GDM1 (cell line): Measurements from ENCODE around the gene USP37.
A peak's percentile ranks its signal among the peaks of the same experiment; 100 is the strongest.

Experiments
- DNase-seq: peaks from one replicate; lab custom pipeline; 2025; lab: John Stamatoyannopoulos, UW

USP37 gene, protein sequence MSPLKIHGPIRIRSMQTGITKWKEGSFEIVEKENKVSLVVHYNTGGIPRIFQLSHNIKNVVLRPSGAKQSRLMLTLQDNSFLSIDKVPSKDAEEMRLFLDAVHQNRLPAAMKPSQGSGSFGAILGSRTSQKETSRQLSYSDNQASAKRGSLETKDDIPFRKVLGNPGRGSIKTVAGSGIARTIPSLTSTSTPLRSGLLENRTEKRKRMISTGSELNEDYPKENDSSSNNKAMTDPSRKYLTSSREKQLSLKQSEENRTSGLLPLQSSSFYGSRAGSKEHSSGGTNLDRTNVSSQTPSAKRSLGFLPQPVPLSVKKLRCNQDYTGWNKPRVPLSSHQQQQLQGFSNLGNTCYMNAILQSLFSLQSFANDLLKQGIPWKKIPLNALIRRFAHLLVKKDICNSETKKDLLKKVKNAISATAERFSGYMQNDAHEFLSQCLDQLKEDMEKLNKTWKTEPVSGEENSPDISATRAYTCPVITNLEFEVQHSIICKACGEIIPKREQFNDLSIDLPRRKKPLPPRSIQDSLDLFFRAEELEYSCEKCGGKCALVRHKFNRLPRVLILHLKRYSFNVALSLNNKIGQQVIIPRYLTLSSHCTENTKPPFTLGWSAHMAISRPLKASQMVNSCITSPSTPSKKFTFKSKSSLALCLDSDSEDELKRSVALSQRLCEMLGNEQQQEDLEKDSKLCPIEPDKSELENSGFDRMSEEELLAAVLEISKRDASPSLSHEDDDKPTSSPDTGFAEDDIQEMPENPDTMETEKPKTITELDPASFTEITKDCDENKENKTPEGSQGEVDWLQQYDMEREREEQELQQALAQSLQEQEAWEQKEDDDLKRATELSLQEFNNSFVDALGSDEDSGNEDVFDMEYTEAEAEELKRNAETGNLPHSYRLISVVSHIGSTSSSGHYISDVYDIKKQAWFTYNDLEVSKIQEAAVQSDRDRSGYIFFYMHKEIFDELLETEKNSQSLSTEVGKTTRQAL

DNA sequence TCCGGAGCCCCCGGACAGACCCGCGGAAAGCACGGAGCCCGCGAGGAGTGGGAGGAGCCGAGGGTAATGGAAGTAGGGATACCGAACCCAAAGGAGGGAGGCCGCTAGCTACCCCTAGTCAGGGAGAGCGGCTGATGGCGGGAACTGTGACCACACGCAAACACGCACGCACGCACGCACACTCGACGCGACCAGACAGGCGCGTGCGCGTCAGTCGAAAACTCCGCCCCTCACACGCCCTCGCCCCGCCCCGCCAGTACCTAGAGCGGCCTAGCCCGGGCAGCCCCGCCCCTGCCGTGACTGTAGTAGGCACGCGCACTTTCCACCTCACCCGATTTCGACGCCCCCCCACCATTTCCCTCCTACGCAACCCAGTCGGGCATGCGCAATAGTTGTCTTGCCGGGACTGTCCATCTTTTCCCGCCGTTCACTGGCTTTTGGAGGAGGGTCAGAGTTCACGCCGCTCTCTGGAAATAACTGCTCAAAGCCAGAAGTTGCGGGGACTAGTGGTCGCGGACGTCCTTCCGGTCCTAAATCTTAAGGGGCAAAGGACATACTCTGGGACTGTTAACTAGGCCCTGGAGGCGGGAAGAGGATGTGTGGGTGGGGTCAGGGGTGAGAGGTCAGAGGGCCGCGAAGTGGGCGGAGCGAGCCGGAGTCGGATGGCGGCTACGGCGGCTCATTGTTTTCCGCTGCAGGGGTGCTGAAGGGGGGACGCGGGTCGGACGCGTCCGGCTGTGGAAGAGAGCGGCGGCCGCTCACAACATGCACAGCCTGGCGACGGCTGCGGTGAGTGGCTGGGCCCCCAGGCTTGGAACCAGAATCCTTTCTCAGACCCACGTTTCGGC lies at the start of gene USP37, which contains the start of gene CNOT9:
Gene USP37 (minus strand): TSS at position 162 of the 848 bp plus-strand sequence. CDS start 9,698 bp downstream, outside the sequence.
Gene CNOT9 (plus strand): TSS at position 650 of the 848 bp plus-strand sequence. CDS start 116 bp downstream, at position 766.
- DNase-seq = peak; percentile 99

DNA sequence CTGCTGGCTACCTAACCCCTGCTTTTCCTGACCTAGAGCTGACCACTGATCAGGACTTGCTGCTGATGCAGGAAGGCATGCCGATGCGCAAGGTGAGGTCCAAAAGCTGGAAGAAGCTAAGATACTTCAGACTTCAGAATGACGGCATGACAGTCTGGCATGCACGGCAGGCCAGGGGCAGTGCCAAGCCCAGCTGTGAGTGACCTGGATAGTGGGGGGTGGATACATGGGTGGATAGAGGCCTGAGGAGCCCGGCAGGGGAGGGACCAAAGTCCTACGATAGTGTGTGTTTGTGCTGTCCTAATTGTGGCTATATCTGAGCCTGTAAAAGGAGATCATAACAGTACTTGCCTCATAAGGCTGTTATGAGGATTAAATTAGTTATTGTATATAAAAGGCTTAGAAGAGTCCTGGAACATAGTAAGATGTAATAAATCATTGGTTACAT lies 47.7 kb upstream of the USP37 start:
- DNase-seq = no peak

DNA sequence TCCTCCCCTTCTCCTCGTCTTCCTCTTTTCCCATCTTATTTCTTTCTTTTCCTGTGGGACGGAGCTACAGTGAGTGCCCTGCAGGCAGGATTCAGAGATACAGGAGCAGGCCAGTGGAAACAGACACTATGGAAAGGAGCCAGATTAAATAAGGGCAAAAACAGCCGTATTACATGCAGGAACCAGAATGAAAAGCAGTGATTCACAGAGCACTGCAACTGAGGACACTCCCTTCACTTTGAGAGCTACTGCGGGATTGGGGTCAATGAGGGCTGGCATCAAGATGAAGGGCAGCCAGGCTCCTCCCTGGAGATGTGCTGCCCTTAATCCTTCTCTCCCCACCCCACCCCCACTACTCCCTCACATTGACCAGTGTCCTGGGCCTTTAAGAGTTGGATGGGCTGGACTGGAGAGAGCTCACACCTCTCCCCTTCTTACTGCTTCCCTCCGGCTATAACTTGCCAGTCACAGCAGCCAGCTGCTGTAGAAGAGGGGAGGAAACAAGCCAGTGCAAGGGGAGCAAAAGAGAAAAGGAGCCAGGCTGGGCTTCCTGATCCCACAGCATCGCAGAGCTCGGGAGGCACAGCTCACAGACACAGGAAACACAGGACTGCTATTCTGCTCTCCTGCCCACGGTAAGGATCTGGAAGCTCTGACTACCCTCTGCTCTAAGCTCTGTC lies 39.4 kb upstream of the USP37 start, which contains the start of gene PLCD4:
Gene PLCD4 (plus strand): TSS at position 464 of the 680 bp plus-strand sequence. CDS start 7,841 bp downstream, outside the sequence.
- no peak for DNase-seq

DNA sequence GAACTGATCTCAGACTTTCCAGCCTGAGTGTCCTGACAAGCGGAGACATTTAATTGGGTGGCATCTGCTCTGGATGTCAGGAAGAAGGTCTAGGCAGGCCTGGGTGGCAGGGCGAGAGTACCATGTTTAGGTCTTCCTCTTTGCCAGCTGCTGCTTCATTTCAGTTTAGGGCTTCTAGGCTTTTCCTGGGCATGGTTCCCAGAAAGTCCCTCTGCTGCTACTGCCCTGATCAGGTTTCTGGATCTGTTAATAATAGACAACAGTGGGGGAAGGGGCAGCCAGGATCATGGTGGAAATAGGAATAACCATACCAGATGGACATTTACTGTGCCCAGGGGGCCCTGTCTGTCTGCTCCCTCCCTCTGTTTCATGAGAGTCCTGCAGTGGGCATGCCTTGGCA lies 37.3 kb upstream of the USP37 start:
- DNase-seq = no peak

DNA sequence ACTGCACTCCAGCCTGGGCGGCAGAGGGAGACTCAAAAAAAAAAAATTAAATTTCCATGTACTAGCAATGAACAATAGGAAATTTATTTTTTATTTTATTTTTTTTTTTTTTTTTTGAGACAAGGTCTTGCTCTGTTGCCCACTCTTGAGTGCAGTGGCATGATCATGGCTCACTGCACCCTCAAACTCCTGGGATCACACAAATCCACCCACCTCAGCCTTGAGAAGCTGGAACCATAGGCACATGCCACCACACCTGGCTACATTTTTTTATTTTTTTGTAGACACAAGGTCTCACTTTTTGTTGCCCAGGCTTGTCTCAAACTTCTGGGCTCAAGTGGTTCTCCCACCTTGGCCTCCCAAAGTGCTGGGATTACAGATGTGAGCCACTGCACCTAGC lies 17.4 kb upstream of the USP37 start:
- no peak for DNase-seq

DNA sequence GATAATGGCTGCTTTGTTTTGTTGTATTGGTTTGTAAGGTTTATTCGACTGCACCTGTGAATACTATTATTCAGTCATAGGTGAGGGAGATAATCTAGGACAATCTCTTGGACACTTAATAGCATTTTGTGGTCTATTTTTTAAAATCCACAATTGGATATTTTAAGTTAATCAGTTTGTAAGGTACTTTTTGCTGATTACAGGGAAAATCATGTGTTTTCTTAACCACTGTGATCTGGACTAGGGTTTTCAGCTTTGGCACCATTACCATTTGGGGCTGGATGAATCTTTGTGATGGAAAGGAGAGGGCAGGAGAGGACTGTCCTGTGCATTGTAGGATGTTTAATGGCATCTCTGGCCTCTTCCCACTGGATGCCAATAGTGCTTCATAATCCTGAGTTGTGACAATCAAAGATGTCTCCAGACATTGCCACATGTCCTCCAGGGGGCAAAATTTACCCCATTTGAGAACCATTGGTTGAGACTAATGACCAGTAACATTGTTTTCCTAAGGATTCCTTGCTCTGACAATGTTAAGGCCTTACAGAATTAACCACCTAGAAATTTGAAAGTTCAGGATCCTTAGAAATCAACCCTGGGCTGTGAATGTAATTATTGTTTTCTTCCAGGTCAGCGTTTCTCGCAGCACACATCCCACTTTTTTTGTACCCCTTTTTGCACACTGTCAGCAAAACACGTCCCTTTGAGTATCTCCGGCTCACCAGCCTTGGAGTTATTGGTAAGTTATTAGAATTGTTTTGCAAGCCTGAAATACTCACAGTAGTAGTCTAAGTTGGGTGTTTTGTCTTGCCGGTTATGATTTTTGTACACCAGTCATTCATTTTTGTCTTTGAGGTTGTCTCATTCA lies 16.1 kb upstream of the USP37 start:
- DNase-seq = no peak

DNA sequence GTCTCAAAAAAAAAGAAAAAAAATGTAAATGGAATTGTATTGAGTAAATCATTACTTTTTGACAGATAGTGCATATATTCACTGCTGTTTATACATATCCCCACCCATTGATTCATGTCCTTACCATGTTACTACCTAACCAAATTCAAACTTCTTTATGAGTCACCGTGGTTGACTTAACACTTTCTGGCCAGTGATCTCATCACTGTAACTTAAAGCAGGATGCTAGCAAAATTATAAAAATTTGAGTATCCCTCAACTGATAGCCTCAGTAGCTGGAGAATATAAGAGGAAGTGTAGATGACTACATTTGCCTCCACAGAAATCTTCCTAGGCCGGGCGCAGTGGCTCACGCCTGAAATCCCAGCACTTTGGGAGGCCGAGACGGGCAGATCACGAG lies 13.9 kb upstream of the USP37 start:
- no peak for DNase-seq

DNA sequence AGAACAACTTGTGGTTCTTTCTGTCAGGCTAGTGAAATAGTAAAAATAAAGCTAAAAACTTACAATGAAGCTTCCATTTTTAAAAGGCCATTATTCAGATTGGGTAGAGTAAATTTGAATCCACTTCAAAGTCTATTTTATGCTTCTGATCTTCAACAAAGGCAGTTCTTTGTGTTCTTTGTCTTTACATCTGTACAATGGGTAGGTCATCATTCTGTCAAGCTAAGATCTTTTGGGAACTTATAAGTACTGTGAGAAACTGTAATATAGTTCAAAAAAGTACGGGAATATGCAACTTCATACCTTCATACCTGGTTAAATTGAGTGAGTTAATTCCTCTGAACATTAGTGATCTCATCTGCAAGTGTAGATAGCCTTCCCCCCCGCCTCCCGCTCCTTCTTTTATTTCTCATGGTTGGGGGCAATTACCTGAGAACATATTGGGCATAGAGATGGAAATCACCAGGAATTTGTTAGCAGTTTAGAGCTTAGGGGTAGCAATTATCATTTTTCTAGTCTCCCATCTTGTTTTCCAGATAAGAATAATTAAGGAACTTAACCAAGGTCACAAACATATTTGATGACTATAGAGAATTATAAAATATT lies 10.2 kb upstream of the USP37 start:
- DNase-seq = no peak

DNA sequence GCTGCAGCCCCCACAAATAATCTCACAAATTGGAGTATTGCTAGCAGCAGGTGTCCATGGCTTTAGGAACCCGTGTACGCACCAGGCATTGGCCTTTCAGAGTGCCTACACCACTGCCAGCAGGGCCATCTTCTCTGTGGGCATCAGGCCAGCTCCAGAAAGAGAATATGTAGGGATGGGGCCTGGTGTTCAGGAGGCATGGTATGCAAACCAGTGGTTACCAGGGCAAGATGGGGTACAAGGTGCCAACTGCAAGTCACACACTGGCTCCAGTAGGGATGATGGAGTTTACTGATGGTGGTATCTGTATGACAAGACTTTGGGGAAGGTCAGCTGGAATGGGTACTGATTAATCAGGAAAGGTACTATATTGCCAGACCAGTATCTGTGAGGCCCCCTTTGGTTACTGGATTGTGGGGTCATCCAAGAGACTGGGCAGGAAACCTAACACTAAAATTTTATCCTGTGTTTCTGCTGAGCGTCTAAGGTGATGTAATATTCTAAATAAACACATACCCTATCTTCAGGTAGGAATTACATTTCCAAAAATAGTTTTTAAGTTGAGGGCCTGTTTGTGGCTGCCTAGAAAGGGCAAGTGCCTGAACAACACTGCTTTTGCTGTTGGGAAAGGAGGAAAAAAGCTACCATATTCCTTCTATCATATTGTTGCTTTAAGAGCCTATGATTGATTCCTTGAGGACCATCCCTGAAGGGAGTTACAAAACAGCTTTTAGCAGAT lies 9.5 kb upstream of the USP37 start:
- DNase-seq = no peak

DNA sequence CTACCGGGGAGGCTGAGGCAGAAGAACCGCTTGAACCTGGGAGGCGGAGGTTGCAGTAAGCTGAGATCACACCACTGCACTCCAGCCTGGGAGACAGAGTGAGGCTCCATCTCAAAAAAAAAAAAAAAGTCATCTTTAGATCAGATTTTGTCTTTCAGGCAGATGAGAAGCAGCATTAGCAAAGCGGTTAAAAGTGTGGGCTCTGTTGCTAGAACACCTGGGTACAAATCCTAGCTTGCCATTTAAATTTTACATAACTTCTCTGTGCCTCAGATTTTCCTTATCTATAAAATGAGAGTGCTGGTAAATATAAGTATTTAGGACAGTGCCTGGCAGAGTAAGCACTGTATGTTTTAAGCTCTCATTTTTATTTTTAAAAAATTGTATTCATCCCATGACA lies 8.7 kb upstream of the USP37 start:
- DNase-seq = no peak

DNA sequence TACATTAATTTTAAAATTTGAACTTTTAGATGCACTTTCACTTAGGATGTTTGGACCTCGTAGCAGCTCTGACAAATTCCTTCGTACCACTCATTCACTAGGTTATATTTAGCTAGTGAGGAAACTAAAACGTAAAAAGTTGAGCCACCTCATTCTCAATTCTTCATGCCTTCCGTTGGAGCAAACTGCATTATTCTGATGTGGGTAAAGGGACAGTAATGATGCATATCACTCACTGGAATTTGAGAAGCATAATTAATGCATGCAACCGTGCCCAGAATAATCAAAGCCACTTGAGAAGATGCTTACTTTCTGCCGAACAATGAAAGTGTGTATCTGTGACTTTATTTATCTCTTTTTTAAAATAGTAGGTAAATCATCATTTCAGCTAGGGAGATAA lies 2.7 kb upstream of the USP37 start:
- DNase-seq = no peak

DNA sequence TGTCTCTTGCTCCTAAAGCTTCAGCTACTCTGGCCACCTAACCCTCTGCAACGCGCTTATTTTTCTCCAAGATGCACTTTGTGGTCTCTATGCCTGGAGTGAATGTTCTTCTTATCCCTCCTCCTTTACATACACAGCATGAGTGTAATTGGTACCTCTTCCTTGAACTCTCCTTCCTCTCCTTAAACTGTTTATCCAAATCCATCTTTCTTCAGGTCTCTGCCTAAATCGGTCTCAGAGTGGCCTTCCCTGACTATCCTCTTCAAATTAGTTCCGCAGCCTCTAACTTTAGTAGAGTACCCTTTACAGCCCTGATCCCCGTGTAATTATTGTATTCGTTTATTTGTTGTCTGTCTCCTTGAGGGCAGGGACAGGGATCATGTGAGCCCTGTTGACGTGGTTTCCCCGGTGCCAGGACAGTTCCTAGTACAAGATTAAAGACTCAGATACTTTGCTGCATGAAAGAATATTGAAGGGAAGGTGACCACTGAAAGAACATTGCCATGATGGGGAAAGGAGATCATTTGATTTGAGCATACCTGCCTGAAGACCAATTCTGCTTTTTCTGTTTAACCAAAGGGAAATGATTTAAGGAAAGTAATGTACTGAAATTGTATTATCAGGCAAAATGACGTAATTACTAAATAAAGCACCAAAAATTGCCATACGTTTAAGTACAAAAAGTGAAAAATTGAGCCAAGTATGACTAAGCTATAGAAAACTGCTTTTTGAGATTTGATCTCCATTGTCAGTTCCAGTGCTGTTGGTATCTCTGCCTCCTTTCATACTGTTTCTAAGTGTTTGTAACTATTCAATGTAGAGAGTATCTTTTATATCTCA lies 1.7 kb upstream of the USP37 start:
- no peak for DNase-seq

DNA sequence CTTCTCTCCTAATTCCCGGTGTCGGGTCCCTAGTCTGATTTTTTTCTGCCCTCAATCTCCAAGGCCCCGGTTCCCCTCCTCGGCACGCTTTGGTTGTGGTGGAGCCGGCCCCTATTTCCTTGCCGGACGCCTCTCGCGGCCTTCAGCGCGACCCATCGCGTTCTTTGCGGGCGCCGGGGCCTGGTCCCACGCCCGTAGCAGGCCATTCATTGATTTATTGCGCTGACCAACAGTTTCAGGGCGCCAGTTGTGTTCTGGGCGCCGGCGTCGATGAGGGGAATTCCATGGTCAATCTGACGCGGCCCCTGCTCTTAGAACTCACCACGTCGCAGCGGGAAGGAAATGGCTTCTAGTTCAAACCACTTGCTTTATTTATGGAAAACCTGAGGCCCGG lies 884 bp upstream of the USP37 start:
- no peak for DNase-seq

DNA sequence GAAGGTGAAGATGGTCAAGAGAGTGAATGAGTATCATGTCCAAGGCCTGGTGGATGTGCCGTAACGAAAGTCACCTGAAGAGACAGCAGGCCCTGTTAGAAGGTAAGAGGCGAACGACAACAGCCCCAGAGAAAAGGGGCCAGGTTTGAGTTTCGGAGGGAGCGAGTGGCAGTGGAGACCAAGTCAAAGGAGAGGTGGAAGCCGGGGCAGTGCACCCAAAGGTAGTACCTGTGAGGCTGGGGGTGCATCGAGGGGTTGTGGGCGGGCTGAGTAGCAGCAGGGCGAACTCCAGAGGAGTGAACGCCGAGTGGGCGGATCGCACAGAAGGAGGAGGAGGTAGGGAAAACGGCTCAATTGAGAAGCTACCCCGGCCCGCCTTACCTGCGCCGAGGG lies 358 bp downstream of the USP37 start:
- no peak for DNase-seq

DNA sequence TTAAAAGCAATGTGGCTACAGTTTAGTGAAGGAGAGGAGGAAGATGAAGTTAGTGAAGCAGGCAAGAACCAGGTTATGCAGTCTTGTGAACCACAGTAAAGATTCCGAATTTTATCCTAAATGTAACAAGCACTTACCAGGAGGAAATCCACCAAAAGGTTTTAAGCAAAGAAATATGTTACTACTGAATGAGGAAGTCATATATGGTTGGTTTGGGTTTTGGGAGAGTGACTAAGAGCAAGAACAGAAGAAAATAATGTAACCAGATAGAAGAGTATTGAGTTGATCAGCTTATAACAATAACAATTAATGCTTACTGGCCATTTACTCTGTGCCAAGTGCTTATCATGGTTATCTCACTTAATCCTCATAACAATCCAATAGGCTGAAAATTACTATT lies 1.9 kb downstream of the USP37 start:
- DNase-seq = no peak

DNA sequence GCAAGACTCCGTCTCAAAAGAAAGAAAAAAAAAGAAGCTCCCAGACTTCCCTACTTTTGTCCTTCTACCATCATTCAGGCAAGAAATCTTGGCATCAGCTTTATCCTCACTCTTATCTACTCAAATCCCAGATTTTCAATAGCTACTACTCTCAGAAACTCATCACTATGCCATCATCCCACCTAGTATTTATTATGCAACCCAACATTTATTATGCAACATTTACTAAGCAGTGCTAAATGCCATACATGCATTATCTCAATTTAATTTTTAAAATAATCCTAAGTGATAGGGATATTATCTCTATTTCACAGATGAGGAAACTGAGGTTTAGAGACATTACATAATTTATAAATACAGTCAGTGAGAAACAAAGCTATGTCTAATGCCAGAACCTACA lies 4.1 kb downstream of the USP37 start:
- no peak for DNase-seq

DNA sequence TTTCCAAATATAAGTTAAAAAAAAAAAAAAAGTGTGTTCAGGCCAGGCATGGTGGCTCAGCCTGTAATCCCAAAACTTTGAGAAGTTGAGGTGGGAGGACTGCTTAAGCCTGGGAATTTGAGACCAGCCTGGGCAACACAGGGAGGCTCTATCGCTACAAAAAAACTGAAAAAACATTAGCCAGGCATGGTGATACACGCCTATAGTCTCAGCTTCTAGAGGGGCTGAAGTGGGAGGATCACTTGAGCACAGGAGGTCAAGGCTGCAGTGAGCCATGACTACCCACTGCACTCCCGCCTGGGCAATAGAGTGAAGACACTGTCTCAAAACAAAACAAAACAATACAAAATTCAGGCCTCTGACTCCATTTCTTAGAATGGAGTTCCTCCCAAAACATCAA lies 9.2 kb downstream of the USP37 start:
- no peak for DNase-seq

DNA sequence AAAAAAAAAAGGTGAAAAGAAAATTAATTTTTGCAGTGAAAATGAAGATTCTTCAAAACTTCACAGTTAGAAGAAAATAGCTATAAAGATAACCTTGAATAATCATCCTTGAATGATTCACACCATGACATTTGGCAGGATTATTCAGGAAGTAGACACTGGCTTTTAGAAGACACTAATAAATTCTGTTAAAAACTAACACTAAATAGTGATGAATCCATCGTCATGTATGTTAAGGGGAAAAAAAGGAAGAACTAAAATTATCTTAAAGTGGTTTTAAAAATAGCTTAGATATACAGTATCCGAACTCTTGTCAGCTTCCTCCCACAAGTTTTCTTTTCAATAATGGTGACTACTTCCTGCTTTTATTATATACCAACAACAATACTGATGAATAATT lies 10.2 kb downstream of the USP37 start:
- DNase-seq = no peak
